ENCODE measurements around the gene EFNA3.

The EFNA3 gene

DNA sequence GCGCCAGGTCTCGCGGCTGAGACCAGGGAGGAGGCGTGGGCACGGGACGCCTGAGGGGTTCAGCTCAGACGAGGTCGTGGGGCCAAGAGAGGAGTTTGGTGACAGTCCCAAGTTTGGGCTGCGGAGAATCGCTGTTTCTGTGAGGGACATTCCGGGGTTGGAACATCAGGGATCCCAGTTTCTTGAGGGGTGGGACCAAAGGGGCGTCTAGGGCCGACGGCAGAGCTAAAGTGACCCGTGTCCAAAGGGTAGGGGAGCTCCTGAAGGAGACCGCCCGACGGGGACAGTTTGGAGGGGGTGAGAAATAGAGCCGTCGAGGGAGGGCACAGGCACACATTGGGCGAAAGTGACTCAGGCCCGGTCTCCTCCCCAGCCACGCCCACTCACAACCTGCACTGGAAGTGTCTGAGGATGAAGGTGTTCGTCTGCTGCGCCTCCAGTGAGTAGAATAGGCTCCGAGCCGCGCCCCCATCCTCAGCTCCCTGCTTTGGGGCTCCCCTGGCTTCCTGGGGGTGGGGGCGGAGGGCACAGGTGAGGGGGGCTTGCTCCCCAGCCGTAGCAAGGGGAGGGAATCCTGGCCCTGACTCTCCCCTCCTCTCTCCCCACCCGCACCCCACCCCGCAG, 7.0 kb downstream of the EFNA3 start:
- DNase-seq: no peak

DNA sequence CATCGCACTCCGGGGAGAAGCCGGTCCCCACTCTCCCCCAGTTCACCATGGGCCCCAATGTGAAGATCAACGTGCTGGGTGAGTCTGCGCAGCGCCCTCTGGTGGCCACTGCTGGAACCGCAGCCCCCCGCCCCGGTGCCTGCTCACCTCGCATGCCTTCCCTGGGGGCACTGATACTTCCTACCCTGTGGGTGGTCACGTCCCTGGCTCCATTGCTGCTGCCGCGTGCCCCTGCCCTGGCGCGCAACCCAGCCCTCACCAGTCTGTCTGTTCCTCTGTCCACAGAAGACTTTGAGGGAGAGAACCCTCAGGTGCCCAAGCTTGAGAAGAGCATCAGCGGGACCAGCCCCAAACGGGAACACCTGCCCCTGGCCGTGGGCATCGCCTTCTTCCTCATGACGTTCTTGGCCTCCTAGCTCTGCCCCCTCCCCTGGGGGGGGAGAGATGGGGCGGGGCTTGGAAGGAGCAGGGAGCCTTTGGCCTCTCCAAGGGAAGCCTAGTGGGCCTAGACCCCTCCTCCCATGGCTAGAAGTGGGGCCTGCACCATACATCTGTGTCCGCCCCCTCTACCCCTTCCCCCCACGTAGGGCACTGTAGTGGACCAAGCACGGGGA, 7.6 kb downstream of the EFNA3 start:
- no peak for DNase-seq

DNA sequence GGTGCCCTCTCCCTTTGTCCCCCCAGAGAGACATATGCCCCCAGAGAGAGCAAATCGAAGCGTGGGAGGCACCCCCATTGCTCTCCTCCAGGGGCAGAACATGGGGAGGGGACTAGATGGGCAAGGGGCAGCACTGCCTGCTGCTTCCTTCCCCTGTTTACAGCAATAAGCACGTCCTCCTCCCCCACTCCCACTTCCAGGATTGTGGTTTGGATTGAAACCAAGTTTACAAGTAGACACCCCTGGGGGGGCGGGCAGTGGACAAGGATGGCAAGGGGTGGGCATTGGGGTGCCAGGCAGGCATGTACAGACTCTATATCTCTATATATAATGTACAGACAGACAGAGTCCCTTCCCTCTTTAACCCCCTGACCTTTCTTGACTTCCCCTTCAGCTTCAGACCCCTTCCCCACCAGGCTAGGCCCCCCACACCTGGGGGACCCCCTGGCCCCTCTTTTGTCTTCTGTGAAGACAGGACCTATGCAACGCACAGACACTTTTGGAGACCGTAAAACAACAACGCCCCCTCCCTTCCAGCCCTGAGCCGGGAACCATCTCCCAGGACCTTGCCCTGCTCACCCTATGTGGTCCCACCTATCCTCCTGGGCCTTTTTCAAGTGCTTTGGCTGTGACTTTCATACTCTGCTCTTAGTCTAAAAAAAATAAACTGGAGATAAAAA, 8.4 kb downstream of the EFNA3 start:
- DNase-seq: no peak

DNA sequence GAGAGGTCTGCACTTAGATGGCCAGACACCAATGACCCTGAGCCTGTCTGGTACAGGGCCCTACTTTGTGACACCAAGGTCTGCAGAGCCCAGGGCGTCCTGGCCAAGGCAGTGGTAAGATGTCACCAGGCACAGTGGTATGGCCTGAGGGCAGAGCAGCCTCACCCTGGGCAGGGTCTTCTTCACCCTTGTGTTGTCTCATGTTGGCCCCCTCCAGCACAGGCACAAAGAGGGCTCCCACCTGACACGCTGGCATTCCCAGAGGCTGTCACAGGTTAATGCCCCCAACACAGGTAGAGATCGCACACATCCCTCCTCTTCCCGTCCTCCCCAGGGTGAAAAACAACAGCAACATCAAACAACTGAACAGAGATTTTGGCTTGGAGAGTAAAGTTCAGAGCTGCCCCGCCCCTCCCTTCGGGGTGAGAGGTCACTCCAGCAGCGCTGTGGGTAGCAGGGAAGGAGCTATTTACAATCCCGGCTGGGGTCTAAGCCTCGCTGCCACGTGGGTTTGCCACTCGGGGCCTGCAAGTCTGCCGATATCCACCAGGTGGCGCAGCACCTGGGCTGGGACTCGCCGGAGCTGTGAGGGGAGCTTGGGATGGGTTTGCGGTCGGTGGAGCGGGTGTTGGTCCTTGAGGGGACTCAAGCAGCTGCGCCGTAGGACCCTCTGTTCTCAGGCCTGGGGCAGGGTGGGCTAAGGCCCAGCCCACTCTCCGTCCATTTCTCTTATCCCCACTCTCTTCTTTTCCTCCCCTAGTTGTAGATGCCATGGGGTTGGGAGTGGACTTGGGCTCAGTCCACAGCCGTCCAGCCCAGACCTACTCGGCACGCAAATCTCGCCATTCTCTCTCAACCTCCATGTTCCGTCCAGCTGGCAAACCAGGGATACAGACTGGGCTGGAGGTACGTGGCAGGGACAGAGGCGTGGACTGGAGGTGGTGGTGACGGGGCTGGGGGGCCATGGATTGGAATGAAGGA, 12.7 kb downstream of the EFNA3 start:
- DNase-seq: no peak

DNA sequence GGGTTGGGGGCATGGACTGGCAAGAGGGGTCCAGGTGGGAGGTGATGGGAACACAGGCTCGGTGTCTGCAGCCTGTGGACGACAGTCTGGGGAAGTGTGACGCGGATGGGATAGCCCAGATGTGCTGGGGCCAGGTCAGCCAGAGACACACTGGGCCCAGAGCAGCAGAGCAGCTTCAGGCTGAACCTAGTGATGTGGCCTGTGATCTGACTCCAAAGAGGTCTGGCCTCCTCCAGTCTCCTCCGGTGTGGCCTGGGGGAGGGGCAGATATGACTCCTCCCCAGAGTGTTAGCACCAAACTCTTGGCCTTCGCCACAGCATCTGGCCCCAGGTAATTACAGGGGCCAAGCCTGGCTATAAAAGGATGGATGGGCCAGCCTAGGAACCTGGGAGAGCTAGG, 13.5 kb downstream of the EFNA3 start:
- DNase-seq: no peak

DNA sequence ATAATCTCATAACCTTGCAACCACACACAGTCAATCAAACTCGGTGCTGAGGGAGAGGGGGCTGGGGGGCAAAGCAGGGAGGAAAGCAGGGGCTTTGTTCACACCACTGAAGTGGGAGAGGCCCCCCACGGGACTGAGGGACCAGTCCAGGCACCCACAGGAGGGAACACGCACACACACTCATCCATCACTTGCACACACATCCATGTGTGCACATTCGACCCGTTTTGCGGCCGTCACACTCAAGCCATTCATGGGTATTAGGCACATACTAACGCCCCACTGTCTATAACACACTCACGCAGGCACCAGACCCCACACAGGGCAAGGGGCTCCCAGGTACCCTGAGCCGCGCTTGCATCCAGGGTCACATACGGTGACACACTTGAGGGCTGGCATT, 14.0 kb downstream of the EFNA3 start:
- DNase-seq: no peak

DNA sequence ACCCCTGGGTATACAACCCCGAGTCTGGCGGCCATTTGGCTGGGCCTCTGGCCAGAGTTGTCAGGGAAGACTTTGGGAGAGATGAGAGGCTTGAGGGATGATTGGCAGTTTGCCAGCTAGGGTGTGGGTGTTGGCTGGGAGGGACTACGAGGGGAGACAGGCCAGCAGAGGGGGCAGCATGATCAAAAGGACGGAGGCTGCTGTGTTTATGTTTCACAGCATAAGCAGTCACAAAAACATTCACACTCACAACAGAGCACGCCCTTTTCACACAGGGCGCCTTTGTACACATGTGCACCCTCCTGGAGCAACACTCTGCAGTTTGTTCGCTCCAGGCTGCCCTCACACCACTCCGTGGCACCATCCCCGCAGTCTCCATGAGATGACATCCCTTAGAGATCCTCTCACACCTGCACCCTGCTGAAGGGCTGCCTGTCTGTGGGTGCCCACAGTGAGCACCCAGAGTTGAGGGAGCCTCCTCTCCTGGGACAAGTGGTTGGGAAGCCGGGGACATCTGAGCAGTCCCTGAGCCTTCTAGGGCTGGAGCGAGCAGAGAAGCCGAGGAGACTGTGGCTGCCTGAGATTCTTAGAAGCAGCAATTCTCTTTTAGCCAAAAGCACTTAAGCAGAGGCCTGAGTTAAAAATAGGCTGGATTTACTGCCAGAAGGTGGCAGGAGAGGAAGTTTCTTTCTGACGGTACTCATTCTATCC, 15.4 kb downstream of the EFNA3 start:
- no peak for DNase-seq

DNA sequence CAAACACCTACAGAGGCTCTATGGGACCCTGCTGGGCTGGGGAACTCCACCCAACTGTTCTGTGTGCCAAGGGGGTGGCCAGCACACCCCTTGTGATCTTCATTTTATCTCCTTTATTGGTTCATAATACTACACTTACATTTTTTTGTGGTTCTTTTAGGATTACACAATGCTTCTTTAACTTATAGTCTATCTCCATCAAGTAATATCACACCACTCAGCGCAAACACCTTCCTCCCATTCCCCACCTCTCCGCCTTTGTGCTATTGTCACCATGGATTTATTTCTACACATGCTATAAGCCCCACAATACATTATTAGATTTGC, 15.9 kb downstream of the EFNA3 start:
- DNase-seq: no peak

DNA sequence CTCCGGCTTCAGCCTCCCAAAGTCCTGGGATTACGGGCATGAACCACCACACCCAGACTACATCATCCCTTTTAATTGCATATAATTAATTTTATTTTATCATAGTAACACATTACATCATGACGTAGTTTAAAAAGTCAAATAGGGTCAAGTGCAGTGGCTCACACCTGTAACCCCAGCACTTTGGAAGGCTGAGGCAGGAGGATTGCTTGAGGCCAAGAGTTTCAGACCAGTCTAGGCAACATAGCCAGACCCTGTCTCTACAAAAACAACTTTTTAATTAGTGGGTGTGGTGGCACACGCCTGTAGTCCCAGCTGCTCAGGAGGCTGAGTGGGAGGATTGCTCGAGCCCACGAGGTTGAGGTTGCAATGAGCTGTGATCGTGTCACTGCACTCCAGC, 20.7 kb downstream of the EFNA3 start:
- no peak for DNase-seq

DNA sequence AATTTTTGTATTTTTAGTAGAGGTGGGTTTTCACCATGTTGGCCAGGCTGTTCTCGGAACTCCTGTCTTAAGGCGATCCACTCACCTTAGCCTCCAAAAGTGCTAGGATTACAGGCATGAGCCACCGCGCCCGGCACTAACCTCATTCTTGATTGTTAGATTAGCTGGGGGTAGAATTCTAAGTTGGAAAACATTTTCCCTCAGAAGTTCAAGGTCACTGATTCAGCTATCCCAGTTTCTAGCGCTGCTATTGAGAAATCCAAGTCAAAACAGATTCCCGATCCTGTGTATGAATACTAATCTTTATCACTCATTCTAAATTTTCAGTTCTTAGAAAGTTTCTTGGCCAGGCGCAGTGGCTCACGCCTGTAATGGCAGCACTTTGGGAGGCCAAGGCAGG, 24.7 kb downstream of the EFNA3 start:
- DNase-seq: no peak

DNA sequence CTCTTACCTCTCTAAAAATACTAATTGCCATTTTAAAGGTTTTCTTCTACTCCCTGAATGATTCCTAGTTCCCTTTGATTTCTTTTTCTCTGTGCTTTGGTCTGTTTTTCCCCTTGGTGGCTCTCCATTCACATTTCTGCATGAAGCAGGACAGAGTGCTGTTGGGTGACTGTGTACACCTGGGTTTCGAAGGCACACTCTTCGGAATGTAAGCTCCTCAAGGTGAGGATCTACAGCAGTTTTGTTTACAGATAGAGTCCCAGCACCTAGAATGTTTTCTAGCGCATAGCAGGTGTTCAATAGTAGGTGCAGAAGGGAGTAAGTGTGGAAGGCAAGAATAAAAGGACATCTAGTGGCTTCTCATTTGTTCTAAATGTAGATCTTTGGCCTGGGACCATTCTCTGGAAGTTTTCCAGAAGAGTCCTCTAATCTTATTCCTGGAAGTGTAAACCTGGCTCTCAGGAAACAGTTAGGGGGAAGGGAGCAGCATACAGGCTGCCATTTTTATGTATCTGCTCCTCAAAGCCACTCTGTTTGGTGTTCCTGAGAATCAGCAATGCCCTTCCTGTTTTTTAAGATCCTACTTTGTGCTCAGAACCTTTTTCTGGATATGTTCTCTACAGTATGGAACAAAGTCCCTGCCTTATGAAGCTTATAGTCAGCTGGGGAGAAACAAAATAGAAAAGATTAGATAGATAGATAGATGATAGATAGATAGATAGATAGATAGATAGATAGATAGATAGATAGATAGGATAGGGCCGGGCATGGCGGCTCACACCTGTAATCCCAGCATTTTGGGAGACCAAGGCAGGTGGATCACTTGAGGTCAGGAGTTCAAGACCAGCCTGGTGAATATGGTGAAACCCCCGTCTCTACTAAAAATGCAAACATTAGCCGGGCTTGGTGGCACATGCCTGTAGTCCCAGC, 26.2 kb downstream of the EFNA3 start:
- DNase-seq: no peak

DNA sequence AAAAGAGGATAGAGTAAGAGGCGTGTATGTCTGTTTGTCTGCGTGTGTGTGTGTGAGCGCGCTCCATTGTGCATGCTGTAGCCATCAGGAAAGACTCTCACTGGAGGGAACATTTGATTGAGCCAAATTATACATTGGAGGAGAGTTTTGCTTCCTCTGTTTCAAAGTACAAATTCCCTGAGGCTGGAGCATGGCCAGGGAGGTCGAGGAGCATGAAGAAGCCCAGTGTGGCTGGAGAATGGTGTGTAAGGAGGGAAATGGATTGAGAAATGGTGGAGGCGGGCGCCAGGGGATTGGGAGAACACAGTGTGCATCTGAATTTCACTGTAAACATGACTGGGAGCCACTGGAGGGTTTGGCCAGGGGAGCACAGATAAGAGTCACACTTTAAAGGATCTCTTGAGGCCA, 27.0 kb downstream of the EFNA3 start:
- DNase-seq: no peak

DNA sequence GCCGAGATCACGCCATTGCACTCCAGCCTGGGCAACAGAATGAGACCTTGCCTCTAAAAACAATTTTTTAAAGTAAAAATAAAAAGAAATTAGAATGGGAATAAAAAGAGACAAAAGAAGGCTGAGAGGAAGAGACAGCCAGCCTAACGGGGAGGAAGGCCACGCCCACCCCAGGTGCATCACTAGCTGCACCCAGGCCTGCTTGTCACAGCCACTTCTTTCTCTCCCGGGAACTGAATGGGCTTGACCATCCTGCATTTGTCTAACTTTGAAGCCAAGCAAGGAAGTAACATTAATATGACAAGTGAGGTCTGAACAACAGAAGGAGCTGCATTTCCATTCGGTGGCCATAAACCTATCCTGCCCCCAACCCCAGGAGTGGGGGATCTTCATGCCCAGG, 28.2 kb downstream of the EFNA3 start:
- no peak for DNase-seq

DNA sequence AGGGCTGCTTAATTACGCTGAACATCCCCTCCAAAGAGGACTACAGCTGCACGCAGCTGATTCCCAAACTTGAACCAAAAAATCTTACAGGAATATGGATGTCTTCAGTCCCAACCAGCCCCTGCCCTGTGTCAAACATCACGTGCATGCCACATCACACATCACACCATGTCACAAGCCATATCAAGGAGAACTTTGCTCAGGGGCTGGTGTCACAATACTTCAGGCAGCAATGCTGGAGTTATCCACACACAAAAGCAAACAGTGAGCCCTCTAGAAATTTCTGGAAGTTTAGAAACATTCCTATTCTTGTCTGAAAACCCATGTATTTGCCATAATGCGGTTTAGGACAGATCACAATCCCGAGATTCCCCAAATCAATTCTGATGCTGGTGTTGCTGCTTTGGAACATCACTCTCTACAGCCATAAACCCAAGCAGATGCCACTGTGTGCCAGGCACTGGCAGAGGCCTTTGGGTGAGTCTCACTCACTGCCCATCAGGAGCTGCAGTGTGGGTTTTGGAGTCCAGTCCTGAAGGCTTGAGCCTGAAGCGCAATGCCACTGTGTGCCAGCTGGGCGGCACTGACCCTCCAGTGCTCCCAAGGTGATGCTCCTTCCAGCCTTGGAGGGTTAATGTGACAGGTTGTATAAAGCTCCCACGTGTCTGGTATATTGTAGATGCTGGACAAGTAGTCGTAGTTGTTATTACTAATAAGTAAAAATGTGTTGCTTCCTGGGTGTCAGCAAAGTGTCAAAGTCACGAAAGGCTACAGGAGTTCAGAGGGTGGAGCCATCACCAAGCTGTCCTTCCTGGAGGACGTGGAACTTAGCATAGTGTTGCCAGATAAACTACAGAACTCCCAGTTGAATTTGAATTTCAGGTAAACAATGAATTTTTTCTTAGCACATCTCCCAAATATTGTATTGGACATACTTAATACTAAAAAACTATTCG, 28.9 kb downstream of the EFNA3 start:
- DNase-seq: no peak

DNA sequence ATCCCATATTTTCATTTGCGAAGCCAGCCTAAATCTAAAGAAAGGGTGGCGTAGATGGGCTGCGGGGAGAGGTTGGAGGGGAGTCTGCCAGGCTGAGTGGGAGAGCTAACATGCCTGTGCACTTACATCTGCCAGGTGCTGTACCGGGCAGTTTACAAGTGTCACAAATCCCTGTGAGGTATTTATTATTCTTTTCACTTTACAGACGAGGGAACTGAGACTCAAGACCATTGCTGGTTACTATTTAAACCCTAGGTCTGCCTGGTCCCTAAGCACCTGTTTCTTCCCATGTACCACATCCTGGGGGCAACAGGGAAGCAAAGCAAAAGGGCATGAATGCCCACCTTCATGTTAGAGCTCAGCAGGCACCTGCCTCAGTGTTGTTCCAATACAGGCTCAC, 29.7 kb downstream of the EFNA3 start:
- no peak for DNase-seq

DNA sequence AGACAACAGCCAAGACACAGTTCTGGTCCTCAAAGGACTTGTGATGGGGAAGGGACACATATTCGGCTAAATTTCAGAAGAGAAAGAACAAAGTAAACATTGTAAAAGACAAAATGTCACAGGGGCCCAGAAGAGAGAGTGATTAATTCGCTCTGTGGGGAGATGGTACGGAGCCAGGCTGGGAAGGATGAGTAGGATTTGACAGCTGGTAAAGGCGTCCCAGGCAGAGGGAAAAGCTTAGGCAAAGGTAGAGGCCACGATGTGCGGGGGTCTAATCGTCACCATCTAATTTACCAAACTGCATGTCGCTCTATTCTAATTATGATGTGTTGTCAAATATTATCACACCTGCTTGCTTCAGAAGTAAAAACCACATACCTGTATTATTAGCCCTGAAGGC, 31.7 kb downstream of the EFNA3 start:
- no peak for DNase-seq

DNA sequence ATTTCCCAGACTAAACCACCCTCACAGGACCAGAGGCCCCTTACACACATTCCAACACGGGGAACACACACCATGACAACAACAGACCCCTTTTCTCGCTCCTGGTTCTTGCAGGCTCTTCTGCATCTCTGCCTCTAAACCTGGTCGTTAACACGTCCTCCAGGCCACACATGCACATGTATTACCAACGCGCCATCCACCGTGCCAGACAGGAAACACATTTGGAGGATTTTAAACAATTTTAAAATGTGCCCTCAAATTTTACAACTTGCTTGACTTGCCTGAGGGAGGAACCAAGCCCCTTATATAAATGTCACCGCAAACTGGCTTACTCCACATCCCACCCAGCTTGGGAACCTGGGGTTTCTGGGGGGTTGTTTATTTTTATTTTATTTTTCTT, 32.2 kb downstream of the EFNA3 start:
- DNase-seq: no peak

DNA sequence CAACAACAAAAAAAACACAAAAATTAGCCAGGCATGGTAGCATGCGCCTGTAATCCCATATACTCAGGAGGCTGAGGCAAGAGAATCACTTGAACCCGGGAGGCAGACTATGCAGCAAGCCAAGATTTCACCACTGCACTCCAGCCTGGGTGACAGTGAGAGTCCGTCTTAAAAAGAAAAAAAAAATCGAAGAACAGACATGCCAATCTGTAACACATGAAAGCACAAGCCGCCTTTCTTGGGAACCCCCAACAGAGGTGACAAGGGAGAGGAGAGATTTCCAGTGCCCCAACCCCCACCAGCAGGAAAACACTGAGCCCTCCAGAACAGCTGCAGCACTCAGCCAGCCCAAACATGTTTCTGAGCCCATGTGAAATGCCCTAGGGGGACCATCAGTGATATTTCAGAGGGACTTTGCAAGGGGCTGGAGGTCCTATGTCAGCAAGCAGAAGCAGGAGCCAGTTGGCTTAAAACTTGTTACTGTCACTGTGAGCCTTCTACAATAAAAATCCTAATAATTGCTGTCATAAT, 34.9 kb downstream of the EFNA3 start:
- DNase-seq: no peak

DNA sequence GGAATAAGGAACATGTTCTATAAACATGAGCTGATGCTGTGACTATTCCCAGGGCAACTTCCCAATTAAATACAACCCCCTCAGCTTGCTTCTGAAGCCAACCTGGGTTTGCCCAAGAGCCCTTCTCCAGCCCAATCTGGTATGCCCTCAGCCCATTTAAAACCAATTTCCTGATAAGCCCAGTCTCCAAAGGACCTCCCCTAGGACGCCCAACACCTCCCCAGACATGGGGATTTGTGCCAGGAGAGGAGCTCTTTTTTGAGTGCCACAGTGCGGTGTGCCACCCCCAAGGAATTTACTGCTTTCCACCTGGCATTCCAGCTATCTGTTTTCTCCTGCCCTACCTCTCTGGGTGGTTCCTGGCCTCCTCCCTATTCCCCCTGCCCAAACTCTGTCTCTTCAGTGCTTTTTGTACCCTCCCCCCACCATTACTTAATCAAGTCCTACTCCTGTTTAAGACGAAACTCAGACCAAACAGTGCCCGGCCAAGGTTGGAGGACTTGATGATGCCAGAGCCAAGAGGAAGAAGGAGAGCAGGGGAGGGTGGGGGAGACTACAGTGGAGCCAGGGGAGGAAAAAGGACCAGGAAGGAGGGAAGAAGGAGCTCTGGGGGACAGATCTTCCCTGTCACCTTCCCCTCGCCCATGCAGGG, 37.6 kb downstream of the EFNA3 start:
- DNase-seq: no peak

DNA sequence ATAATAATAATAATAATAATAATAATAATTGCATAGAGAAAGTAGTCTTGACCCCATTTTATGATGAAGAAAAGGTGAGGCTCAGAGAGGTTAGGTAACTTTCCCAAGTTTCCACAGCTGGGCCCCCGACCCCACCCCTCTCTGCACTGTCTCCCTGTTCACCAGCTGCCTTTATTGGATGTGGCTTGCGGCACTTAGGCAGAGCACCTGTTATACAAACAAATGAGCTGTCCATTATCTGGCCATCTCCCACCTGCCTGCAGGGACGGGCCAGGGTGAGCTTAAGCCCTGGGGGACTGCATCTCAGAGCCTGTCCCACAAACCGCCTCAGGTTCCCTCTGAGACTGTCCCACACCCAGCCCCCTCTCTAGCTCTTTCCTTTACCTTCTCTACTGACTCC, 39.0 kb downstream of the EFNA3 start:
- no peak for DNase-seq
